Activated CD4-positive, CD25-positive, alpha-beta regulatory T cell treated with anti-CD3 and anti-CD28 coated beads, Interleukin-2, amount 50 U/mL, for 72 hours (primary cell): Measurements from ENCODE around the gene RNF10.
"Not testable (repeated sequence)": the region's sequence is repeated elsewhere in the genome, so short reads cannot be mapped to it uniquely, and the experiment has no call there.

Source experiments
- DNase-seq: peaks from one replicate; pipeline ENCODE4 v3.0.0; 2021

The RNF10 gene

GRCh38 chr12:120581998-120582397 is 47.8 kb downstream of the RNF10 start:
- no peak for DNase-seq

GRCh38 chr12:120583478-120584030 is 49.4 kb downstream of the RNF10 start:
- DNase-seq, result peak; percentile 83

GRCh38 chr12:120584343-120585149 is 50.4 kb downstream of the RNF10 start:
- peak; percentile 52 for DNase-seq

- DNase-seq, result no peak
These were observed 52.0 kb downstream of the RNF10 start for GRCh38 chr12:120586206-120586605.

- no peak for DNase-seq
These were observed 52.7 kb downstream of the RNF10 start for GRCh38 chr12:120586860-120587259.

GRCh38 chr12:120588371-120588770 is 54.2 kb downstream of the RNF10 start:
- no peak for DNase-seq

- DNase-seq, result no peak
These were observed 55.1 kb downstream of the RNF10 start for GRCh38 chr12:120588948-120589930.

GRCh38 chr12:120590741-120591407 is 56.7 kb downstream of the RNF10 start:
- no peak for DNase-seq

- DNase-seq, result no peak
These were observed 58.2 kb downstream of the RNF10 start for GRCh38 chr12:120592121-120593049.

- DNase-seq, result no peak
These were observed 62.7 kb downstream of the RNF10 start for GRCh38 chr12:120596901-120597300.

- no peak for DNase-seq
These were observed 63.7 kb downstream of the RNF10 start for GRCh38 chr12:120597861-120598260.

GRCh38 chr12:120598674-120599463 is 64.7 kb downstream of the RNF10 start:
- DNase-seq, result no peak

GRCh38 chr12:120599672-120600552 is 65.8 kb downstream of the RNF10 start:
- DNase-seq, result no peak

GRCh38 chr12:120602416-120602815 is 68.3 kb downstream of the RNF10 start:
- DNase-seq, result not testable (repeated sequence)

- DNase-seq, result no peak
These were observed 76.4 kb downstream of the RNF10 start for GRCh38 chr12:120610560-120610959.

- not testable (repeated sequence) for DNase-seq
These were observed 77.4 kb downstream of the RNF10 start for GRCh38 chr12:120611534-120611933.

- DNase-seq, result no peak
These were observed 80.7 kb downstream of the RNF10 start for GRCh38 chr12:120614848-120615247.

- DNase-seq, result not testable (repeated sequence)
These were observed 83.0 kb downstream of the RNF10 start for GRCh38 chr12:120617193-120617592.

- DNase-seq, result not testable (repeated sequence)
These were observed 83.6 kb downstream of the RNF10 start for GRCh38 chr12:120617767-120618166.
